NCI-H510A (cell line): ENCODE data around the gene MUC4.
"Not testable (repeated sequence)": the region's sequence is repeated elsewhere in the genome, so short reads cannot be mapped to it uniquely, and the experiment has no call there.

Source experiments
- DNase-seq: peaks from one replicate; lab custom pipeline; 2025; lab: John Stamatoyannopoulos, UW

Gene MUC4

DNA sequence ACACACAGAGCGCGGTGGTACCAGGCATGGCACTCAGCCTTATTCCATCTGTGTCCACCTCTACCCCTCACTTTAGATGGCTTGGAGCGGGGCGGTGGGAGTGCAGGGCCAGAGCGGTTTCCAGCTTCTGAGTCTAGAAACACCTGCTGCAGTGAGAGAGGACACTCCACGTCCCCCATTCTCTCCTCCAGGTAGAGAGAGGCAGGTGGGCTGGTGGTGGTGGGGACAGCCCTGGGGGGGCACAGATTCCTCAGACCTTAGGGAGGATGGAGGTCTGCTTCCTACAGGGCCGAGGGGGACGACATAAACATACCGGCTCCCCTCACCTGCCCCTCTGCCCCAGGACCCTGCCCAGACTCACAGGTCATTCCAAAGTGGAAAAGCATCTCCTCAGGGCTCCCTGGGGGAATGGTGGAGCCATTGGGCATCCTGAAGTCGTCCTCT lies 50.6 kb downstream of the MUC4 start:
- no peak for DNase-seq

DNA sequence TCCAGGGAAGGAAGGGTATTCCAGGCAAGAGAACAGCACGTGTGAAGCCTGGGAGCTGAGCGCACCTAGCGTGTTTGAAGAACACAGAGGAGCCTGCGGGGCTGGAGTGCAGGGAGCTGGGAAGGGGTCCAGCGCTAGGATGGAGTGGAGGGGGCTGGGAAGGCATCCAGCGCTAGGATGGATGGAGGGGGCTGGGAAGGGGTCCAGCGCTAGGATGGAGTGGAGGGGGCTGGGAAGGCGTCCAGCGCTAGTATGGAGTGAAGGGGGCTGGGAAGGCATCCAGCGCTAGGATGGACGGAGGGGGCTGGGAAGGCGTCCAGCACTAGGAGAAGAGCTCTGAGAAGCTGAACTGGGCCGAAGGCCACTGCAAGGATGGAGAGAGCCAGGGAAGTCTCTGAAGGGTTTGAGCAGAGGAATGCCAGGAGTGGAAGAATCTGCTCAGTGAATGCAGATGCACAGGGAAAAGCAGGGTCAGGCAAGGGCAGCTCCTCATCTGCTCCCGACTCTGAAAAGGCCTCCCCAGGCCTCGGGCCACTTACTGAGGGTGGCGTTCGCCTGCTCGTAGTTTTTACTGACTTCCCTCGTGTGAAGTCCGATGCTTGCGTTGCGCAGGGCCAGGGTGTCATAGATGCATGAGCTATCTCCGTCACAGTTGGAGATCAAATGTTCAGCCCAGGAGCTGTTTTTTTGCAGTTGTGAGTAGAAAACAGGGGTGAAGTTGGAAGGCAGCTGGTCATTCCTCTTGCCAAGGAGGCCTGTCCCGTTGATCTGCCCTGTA lies 51.2 kb downstream of the MUC4 start:
- no peak for DNase-seq

DNA sequence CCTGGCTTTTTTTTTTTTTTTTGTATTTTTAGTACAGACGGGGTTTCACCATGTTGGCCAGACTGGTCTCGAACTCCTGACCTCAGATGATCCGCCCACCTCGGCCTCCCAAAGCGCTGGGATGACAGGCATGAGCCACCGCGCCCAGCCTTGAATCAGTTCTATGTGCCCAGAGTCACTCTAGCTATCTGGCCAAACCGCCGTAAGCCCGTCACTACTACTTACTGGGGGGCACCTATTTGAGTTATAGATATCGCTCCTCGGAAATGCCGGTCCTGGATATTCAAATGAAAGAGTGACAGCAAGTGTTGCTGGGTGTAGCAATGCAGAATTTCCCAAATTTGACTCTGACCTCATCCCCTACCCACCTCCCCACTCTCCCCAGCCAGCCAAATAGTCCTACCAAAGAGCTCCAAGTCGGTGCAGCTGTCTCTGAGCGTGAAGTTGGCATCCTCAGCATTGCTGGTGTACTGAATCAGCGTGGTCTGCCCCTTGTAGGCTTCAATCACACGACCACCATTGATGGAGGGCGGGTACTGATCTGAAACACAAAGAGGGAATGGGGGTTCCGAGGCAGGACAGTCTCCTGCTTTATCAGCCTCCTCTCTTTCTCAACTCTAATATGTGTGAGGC lies 52.9 kb downstream of the MUC4 start:
- DNase-seq = no peak

DNA sequence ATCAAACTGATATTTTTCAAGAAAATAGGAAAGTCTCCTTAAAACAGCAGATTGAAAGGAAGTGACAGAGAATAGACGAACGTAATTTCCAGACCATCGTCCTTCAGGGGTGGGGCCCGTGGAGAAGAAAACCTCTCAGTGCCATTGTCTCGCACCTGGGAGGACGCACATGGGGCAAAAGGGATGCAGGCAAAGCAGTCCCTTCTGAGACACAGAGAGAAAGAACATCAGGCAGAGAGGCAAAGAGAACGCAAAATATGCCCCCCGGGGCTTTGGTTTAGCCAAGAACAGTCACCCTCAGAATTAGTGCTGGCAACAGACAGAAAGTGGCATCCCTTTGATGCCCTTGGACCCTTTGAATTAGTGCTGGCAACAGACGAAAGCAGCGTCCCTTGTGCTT lies 53.9 kb downstream of the MUC4 start:
- no peak for DNase-seq

DNA sequence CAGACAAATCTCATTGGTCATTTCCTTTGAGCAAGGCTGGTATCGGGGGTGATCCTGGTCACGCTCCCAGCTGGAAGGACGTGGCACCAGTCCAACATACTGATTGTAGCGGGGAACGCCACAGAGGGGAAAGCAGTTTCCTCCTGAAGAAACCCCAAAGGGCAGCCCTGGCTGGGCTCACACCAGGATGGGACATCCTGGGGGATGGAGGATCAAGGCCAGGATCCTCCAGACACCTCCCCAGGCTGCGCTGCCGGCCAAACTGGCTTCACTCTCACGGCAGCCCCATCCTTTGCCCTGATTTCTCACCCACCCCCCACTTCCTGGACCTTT lies 54.3 kb downstream of the MUC4 start:
- DNase-seq = no peak

DNA sequence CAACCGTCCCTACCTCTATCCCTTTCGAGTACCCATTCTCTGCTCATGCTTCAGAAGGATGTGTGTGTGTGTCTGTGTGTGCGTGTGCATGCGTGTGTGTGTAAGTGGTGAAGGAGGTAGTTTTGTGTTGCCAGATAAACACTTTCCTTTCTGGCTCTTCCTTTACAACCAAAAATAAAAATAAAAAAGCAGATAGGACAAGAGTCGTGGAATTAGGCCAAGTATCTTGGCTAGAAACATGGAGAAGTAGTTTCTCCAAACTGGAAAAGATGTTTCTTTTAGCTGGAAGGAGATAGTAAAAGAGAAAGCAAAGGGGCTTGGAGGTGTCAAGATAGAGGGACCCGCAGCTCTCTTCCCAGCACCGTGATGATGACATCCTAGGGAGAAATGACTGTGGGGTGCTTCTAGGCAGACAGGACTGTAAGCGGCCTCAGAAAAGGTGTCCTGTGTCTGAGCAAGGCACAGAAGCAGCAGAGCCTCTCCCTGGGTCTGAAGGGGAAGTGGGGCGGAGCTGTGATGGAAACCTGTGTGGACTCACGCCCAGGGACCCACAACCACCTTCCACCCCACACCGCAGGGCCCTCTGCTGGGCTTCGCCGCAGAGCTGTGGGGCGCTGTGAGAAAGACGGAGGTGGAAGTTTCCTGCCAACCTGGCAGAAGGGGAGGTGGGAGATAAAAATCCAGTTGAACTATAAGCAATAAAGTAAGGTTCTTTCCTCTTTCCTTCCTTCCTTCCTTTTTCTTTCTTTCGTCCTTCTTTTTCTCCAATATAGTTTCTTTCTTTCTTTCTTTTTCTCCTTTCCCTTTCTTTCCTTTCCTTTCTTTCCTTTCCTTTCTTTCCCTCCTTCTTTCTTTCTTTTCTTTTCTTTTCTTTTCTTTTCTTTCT lies 55.7 kb downstream of the MUC4 start:
- DNase-seq = no peak

DNA sequence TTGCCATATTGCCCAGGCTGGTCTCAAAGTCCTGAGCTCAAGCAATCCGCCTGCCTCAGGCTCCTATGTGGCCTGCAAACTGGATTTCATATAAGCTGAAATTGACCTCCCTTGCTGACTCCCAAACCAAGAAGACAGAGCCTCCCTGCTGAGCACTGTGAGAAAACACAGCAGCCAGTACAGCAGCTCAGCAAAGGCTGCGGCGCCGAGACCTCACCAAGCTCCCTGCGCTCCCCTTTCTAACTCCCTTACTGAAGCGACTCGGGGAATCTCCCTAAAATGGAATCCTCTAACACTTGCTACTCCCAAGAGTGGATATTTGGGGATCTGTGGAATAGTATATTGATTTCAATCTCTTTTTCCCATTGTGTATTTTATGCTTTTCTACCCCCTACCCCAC lies 56.3 kb downstream of the MUC4 start:
- no peak for DNase-seq

DNA sequence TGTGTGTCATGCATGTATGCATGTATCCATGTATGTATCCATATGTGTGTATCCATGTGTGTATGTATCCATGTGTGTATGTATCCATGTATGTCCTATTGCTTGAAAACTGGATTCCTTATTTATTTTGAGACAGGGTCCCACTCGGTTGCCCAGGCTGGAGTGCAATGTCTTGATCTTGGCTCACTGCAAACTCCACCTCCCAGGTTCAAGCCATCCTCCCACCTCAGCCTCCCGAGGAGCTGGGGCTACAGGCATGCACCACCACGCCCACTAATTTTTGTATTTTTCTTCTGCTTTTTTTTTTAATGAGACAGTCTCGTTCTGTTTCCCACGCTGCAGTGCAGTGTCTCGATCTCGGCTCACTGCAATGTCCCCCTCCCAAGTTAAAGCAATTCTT lies 56.8 kb downstream of the MUC4 start:
- DNase-seq = no peak

DNA sequence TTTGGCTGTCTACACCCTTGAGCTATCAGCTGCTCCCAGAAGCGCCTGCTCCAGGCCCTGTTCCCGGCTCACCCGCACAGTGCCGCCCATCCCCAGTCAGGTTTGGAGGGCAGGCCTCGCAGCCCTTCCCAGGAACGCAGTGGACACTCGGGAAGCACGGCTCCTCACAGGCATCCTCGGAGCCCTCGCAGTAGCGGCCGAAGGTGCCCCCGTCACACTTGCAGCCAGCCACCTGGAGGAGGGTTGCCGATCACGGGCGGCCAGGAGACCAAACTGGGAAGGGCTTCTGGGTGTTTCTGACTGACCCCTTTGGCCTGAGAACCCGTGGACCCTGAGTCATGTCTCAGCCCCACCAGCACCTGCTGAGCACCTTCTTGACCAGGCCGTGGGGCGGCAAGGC lies 57.6 kb downstream of the MUC4 start:
- DNase-seq = no peak

DNA sequence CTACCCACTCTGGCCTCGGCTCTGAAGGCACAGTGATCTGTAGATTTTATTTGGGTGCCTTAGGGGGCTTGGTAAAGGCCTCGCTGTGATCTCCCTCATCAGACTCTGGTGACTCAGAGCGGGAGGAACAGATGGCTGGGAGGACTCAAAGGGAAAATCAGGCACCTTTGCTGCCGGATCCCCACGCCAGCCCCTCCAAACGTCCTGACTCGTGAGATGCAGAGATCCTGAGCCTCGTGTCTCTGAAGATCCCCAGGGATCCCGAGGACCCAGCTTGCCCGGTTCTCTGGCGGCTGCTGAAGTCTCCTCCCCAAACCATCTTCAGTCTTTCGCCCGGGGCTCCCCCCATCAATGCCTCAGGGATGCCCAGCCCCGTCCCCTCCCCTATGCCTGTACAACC lies 58.1 kb downstream of the MUC4 start:
- no peak for DNase-seq

DNA sequence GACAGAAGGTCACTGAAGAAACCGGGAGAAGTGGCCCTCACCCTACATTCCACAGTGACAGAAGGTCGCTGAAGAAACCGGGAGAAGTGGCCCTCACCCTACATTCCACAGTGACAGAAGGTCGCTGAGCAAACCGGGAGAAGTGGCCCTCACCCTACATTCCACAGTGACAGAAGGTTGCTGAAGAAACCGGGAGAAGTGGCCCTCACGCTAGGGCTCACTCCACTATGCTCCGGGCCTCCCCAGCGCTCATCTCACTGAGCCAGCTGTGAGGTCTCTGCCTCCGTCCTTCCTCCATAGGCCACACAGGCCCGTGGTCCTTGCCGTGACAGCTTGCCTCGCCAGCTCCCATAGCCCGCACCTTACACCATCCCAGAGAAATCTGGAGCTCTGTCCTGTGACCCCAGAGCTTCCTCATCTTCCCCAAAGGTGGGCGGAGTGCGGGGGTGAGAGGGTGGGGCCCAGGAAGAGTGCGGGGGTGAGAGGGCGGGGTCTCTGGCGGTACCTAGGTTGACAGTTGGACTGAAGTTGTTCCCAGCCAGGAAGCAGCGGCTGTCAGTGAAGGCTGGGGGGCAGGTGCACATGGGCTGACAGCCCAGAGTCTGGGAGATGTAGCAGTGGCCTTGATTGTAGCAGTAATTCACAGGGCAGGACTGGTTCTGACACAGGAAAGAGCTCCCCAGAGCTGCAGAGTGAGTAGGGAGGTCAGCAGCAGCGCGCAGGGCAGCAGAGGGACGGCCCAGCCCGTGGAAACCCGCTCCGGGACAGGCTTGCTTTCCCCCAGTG lies 59.0 kb downstream of the MUC4 start:
- DNase-seq = no peak

DNA sequence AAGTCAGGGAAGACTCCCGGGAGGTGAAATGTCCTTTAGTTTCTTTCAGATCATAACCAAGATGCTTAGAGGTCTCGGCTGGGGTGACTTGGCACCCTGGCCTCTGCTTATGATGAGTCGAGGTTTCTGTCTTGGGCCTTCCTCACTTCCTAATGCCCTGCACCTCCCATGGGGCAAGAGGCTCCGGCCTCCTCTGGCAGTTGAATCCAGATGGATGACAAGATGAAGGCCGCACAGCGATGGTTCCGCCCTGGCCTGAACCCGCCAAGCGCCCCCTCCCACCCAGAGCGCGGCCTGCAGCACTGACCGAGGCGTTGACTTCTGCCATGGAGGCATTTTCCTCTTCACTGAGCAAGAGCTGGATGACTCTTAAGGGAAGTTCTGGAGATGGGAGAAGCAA lies 59.7 kb downstream of the MUC4 start:
- no peak for DNase-seq

DNA sequence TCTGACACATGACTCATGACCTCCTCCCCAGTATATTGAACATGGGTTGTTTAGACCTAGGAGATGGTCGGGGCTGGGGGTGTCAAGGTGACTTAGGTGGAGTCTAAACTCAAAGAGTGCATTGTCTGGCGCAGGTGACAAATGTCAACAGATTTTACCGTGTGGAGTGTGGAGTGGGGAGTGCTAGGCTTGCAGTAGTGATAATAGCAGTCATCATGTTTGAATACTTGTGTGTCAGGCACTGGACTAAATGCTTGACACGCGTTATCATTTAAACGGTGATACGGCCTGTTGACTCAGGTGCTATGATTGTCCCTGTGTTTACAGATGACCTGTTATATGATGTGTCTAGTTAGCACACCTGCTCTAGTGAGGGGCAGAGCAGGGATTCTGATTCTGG lies 60.2 kb downstream of the MUC4 start:
- DNase-seq = peak; percentile 73

DNA sequence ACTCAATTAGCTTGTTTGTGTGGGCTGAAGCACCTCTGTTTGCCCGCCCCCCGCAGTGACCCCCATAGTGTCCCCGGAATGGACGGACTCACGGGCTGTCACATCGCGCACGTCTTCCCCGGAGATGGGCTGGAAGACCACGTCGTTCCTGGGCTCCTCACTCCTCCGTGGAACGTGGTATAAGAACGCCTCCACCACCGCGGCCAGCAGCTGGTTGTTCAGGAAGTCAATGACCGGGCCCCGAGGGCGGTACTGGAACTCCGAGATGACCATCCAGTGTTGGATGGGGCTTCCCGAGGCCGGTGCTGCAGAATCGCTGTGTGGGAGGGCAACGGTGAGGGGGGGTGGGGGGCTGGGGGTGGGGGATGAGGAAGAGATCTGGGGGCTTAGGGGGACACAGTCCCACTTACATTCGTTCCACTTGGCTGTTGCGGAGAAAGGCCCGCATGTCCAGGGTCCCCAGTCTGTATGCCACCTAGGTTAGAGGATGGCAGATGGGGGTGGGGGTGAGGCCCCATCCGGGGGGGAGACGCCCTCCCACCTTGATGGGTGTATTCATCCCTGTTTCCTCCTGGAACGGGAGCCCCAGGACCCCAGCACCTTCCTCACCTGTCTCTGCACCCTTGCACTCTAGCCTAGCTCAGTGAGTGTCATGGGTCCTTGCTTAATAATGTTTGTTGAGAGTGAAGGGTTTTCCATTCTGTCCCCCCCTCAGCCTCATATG lies 60.8 kb downstream of the MUC4 start:
- no peak for DNase-seq

DNA sequence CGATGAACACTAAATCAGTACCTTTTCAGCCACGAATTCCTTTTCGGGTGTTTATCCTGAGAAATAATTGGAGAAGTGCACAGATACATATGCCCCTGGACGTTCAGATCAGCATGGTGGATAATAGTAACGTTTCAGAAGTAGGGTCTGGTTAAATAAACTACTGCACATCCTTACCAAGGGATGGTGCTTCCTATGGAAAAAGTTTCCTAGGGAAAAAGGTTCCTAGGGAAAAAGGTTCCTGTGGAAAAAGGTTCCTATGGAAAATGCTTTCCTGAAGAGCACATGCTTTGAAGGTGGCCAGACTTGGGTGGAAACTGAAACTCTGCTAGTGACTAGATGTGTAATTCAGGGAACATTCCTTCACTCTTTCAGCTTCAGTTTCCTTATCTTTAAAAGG lies 62.6 kb downstream of the MUC4 start:
- DNase-seq = not testable (repeated sequence)

DNA sequence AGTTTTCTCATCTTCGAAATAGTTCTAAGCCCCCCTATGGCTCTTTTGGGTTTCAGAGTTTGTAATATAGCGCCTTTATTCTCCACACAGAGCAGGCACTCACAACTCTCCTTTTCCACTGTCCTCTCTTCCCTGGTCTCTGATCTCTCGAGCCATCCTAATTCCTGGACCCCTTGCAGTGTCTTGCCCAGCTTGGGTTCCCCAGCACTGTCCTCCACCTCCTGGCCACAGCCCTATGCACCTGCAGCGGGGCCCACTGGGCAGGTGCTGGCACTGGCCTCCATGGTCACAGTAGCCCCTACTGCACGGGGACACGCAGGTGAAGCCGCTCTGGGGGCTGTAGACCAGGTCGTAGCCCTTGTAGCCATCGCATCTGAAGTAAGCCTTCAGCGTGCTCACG lies 63.1 kb downstream of the MUC4 start:
- no peak for DNase-seq

DNA sequence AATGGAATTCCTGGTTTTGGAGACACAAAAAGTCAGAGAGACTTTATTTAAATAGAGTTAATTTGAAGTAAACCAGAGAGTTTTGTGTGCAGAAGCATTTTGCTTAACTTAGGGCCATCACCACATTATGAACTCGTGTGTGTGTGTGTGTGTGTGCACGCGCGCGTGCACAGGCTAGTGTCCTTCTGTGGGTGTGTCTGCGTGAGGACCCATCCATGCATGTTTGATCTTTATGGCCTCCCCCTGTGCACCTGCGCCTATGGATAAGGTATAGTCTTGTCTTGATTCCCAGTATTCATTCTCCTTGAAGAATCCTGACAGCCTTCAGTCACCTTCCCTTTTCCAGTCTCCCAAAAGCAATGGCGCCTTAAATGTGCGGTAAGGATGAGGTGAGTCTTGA lies 65.0 kb downstream of the MUC4 start:
- DNase-seq = no peak

DNA sequence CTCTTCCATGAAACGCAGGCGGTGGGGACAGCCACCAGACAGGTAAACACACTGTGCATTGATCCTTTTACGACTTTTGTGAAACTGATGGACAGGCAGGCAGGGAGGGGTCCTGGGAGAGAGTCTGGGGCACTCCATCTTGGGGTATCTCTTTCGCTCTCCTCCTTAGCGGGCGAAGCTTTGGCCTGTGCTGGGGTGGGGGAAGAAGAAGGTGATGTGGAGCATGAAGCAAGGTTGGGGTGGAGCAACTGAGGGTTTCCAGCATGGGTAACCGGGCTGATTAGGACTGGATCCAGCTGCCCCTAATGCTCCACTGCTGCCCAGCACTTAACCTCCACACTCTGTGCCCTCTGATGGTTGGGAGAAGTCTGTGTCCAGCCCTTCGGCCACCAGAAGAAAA lies 65.4 kb downstream of the MUC4 start:
- no peak for DNase-seq

DNA sequence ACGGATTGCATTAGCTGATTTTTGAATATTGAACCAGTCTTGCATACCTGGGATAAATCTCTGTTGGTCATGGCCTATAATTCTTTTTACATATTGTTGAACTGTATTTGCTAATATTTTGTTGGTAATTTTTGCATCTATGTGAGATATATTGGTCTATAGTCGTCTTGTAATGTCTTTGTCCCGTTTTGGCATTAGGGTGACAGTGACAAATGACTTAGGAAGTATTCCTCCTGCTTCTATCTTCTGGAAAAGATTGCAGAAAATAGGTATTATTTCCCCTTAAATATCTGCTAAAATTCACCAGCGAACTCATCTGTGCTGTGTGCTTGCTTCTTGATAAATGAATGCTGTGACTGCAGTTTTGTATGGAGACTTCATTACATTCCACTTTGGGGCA lies 67.3 kb downstream of the MUC4 start:
- no peak for DNase-seq

DNA sequence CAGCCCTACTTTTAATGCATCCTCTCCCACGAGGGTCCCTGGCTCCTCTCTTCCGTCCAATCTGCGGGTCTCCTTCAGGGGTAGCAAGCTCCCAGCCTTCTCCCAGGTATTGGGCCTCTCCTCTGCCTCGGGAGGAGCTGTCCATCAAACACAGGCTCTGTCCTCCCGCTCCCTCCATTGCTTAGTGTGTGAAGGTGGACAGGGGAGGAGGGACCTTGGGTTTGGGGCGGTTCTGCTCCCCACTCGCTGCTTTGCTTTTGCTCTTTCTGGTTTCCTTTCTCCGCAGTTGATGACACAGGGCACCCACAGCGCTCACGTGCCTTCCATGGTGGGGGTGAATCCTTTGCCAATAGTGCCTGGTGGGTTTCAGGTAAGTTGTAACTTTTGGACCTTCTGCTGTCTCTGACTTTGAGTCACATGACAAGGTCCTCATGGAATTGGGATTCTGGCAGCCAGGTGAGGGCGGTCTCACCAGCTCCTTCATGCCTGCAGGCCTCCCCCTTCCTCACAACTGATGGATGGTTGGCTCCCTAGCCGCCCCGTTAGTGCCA lies 72.1 kb downstream of the MUC4 start:
- DNase-seq = no peak
